Ramos (cell line): ENCODE results near the gene TMEM255B.
"Not testable (repeated sequence)": the region's sequence is repeated elsewhere in the genome, so short reads cannot be mapped to it uniquely, and the experiment has no call there.

Experiments
- in situ Hi-C: fragments of 300-500 bp; cut with MboI; formaldehyde crosslinking; loops from one replicate; pipeline ENCODE4 v1.14.3; 2022; ENCODE audit warnings: low sequenced_read_pairs; ENCODE audit not compliant: unreplicated experiment

The TMEM255B gene

GRCh38 chr13:113748101-113748861 is 10.7 kb upstream of the TMEM255B start:
- in situ Hi-C loops: no loop called here

GRCh38 chr13:113748862-113749451 is 10.1 kb upstream of the TMEM255B start:
- in situ Hi-C loops: no loop called here

GRCh38 chr13:113749507-113749906 is 9.5 kb upstream of the TMEM255B start:
- in situ Hi-C loops: no loop called here

GRCh38 chr13:113749967-113750366 is 9.1 kb upstream of the TMEM255B start:
- in situ Hi-C loops: no loop called here

GRCh38 chr13:113750554-113751399 is 8.2 kb upstream of the TMEM255B start:
- in situ Hi-C loops: no loop called here

GRCh38 chr13:113751491-113751890 is 7.5 kb upstream of the TMEM255B start:
- in situ Hi-C loops: no loop called here

GRCh38 chr13:113752211-113752986 is 6.6 kb upstream of the TMEM255B start:
- in situ Hi-C loops: not testable (repeated sequence)

- in situ Hi-C loops: no loop called here
Measured at GRCh38 chr13:113753171-113753570, 5.9 kb upstream of the TMEM255B start.

- in situ Hi-C loops: no loop called here
Measured at GRCh38 chr13:113754242-113754641, 4.8 kb upstream of the TMEM255B start.

GRCh38 chr13:113754691-113755090 is 4.3 kb upstream of the TMEM255B start:
- in situ Hi-C loops: no loop called here

GRCh38 chr13:113756441-113757097 is 2.5 kb upstream of the TMEM255B start:
- in situ Hi-C loops: no loop called here

- in situ Hi-C loops: no loop called here
Measured at GRCh38 chr13:113759525-113760137, 605 bp downstream of the TMEM255B start.

- in situ Hi-C loops: no loop called here
Measured at GRCh38 chr13:113761136-113761535, 2.1 kb downstream of the TMEM255B start.

- in situ Hi-C loops: no loop called here
Measured at GRCh38 chr13:113762075-113762474, 3.0 kb downstream of the TMEM255B start.

GRCh38 chr13:113762538-113762937 is 3.5 kb downstream of the TMEM255B start:
- in situ Hi-C loops: no loop called here

- in situ Hi-C loops: no loop called here
Measured at GRCh38 chr13:113763254-113763653, 4.2 kb downstream of the TMEM255B start.

GRCh38 chr13:113763961-113764792 is 5.2 kb downstream of the TMEM255B start:
- in situ Hi-C loops: no loop called here

GRCh38 chr13:113764793-113765563 is 6.0 kb downstream of the TMEM255B start:
- in situ Hi-C loops: no loop called here
